GM13976 (cell line): Measurements from ENCODE around the gene SHISA2.

Experiments used
- DNase-seq: peaks from one replicate; pipeline ENCODE4 v3.0.0; 2012; ENCODE audit warnings: low spot score
- in situ Hi-C: fragments of 300-500 bp; cut with MboI; formaldehyde crosslinking; loops from one replicate; pipeline ENCODE4 v1.12.0; 2022; ENCODE audit warnings: low sequenced_read_pairs, mixed read lengths, inconsistent platforms; ENCODE audit not compliant: unreplicated experiment
- TF ChIP-seq, protein P1 (sequence below): IDR thresholded peaks from 2 replicates; pipeline ENCODE4 v1.5.1; 2012; ENCODE audit warnings: borderline replicate concordance, mild to moderate bottlenecking; ENCODE audit not compliant: insufficient read depth; ENCODE audit errors: extremely low read depth, missing control alignments, control extremely low read depth

The SHISA2 gene

DNA sequence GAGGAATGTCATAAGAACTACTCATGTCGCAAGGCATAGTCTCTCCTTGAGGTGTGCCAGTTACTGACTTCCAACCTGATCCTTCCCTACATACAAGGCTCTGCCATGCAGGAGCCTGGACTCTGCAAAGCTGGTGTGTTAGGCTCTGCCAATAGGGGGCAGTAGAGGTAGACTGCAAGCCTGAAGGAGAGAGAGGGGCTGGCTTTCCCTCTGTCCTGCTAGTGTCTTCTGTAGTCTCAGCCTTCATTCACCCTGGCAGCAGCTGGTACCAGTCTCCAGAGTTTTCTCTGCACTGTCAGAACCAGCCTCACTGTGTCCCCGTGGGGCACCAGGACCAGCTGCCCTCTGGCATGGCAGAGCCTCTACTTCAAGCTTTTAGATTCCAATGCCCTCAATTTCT is 14.5 kb downstream of the SHISA2 start:
- TF ChIP-seq, protein P1, sequence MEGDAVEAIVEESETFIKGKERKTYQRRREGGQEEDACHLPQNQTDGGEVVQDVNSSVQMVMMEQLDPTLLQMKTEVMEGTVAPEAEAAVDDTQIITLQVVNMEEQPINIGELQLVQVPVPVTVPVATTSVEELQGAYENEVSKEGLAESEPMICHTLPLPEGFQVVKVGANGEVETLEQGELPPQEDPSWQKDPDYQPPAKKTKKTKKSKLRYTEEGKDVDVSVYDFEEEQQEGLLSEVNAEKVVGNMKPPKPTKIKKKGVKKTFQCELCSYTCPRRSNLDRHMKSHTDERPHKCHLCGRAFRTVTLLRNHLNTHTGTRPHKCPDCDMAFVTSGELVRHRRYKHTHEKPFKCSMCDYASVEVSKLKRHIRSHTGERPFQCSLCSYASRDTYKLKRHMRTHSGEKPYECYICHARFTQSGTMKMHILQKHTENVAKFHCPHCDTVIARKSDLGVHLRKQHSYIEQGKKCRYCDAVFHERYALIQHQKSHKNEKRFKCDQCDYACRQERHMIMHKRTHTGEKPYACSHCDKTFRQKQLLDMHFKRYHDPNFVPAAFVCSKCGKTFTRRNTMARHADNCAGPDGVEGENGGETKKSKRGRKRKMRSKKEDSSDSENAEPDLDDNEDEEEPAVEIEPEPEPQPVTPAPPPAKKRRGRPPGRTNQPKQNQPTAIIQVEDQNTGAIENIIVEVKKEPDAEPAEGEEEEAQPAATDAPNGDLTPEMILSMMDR, result peak; percentile 34
- DNase-seq, result no peak
- in situ Hi-C loops, result no loop called here

DNA sequence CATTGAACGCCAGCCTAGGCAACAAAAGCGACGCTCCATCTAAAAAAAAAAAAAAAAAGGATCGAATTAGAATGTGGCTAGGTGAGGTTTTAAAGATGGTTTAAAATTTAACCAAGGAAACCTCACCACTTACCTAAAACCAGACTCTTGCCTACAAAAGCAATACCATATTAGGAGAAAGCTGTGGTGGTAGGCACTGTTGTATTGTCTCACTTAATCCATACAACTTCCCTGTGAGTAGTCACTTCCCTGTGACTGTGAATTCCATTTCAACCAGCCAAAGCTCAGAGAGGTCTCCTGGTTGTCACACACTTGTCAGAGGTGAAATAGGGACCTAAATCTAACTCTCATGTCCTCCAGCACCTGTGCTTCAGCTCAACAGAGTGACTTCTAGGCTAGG is 15.4 kb downstream of the SHISA2 start:
- TF ChIP-seq, protein P1, result no peak
- in situ Hi-C loops, result no loop called here
- DNase-seq, result no peak

DNA sequence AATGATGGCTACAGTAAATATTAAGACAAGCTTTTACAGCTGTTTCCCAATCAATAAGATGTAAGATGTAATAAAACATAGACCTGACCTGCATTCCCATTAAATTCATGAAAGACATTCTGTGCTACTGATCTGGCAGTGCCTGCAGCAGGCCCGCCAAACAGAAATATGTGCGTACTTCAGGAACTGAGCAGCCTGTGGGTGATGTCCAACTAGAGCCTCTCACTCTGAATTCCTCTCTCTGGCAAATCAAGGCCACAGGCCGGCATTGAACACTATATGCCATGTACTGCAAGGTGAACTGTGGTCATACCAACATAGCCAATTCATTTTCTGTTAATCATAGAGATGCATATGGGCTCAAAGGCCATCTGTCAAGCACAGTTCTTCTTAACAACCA is 17.8 kb downstream of the SHISA2 start:
- in situ Hi-C loops, result no loop called here
- TF ChIP-seq, protein P1, result no peak
- no peak for DNase-seq

DNA sequence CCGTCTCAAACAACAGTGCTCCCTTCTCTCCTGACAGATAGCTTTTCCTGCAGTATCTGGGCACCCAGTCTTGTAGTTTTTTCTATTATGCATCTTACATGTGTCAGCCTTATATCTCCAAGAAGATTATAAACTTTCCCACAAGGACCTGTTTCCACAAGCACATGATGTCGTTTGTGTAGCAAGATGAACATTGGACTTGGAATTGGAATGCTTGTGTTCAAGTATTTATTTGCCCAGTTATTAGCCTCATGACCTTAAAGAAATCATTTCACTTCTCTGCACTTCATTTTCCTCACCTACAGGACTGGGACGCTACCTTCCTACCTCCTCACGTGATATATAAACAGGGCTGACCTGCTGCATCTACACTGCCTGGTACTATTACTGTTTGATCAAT is 21.5 kb downstream of the SHISA2 start:
- TF ChIP-seq, protein P1, result no peak
- no peak for DNase-seq
- in situ Hi-C loops, result no loop called here

DNA sequence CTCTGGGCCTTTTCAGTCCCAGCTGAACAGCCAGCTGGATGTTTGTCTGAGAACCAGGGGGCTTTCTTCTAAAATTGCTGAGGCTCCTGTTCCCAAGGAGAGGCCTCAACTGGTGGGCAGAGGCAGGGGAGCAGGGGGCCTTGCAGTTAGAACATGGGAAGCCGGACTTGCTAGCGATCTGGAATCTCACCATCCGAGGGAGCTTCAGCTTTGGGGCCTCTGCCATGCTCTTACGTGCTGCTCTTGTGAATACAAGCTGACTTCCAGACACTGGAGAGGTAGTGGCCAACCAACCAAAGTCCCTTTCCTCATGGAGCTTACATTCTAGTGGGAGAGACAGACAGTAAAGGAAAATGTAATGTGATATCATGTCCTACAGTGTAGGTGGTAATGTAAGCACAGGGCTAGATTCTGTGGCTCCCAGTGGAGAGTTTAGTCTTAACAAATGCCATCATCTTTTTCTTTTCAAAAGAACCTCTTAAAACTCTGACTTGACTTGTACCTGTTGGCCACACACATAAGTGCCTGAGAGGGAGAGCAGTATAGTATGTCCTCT is 22.2 kb downstream of the SHISA2 start:
- no peak for DNase-seq
- TF ChIP-seq, protein P1, result no peak
- in situ Hi-C loops, result no loop called here

DNA sequence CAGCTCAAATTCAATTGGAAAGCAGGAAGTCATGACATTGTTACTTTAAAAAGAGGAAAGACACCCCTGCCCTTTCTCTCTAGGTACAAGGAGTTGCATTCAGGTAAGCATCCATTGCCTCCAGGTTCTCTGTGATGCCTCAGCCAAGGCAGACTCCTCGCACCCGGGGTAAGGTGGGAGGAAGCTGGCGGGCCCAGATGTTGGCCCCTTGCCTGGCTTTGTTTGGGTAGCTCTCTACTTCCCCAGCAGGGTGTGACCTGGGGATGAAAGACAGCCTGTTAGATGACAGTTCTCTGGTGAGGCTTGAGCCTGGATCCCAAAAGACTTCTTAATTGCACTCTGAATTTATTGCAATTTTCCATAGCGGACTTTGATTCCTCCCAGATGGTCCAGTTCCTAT is 25.6 kb downstream of the SHISA2 start:
- in situ Hi-C loops, result no loop called here
- no peak for DNase-seq
- TF ChIP-seq, protein P1, result no peak

DNA sequence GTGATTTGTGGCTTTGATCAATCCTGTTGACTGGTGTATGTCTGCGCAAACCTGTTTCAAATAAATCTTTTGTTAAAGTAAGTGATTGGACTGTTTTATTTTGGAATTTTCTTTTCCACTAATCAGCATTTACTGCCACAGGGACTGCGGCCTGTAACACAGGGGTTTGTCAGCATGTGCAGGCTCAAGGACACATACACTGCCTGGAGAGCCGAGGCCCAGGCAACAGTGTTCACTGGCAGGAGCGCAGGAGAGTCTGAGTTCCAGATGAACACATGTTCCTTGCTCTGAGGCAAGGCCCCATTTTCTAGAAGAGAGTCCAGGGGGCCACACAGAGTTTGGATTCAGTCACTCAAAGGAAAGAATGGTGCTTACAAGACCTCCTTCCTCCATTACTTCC is 26.0 kb downstream of the SHISA2 start:
- in situ Hi-C loops, result no loop called here
- TF ChIP-seq, protein P1, result no peak
- no peak for DNase-seq
